ENCODE data around the gene NT5C. TPM values are rescaled to one million over a fixed set of nuclear protein-coding genes. Genes with fewer than 3 reads are reported as not detected.
A peak's percentile ranks its signal among the peaks of the same experiment; 100 is the strongest.

The NT5C gene
- total and polyA plus RNA-seq, 4 donors: 64.4 to 96.3 (median 78.3) TPM

DNA sequence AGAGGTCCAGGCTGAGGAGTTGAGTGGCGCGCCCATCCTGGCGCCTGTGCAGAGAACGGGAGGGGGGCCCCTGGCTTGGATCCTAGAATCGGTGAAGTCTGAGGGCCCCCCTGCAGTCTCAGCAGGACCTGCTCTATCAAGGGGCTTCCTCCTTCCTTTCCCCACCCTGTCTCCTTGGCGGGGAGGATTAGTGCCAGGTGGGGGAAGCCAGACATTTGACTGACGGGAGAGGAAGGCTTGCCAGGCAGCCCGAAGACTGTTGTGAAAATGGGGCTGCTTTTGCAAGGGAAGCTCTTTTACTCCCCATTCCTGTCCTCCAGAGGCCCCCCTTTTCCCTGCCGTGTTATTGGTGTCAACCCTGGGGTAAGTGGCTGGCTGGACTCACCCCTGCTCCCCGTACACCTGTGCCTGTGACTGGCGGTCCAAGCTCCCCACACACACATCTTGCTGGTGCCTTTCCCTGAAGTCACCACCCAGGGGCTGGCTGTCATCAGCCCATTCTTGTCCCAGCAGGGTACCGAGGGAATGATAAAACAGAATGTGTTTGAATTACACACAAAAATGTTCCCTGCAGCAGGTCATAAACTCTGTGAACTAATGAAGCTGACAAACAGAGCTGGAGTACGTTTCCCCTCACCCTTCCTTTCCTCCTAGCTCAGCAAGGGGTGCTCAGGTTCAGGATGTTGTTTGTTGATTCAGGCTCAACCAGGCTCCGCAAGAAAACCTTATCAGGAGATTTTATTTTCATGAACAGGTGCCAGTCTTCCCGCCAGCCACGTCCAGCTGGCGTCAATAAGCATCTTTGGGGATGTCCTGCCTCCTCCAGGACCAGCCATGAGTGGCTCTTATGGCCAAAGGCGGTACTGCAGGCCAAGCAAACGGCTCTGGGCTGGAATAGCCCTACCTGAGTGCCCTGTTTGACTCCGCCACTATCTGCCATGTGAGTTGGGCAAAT, 26.1 kb downstream of the NT5C start:
- Histone ChIP-seq H3K27me3 (ENCODE audit: control insufficient read depth in 3 of 3, insufficient read depth in 3 of 3, low read length in 2 of 3) (peaks cover 0 to 4% (median 0%) of the 10 kb centered on the region in 3 donors), H3K4me3 (no peak overlapping the region), H3K9ac (ENCODE audit: insufficient read depth in 1 of 2, low read length in 2 of 2) (no peak overlapping the region), H3K9me3 (ENCODE audit: control insufficient read depth in 4 of 4, insufficient read depth in 3 of 4, low read length in 3 of 4) (peaks cover 0 to under 1% (median 0%) of the 10 kb centered on the region in 4 donors), H3K36me3 (ENCODE audit: control insufficient read depth in 4 of 4, insufficient read depth in 4 of 4, low read length in 4 of 4) (peaks cover 0 to 16% (median 8%) of the 10 kb centered on the region in 4 donors), H3K4me1 (ENCODE audit: control insufficient read depth in 5 of 5, insufficient read depth in 5 of 5, low read length in 5 of 5) (peaks cover 0 to 9% (median 0%) of the 10 kb centered on the region in 5 donors), H3K27ac (ENCODE audit: low read depth in 1 of 2, low read length in 1 of 2) (peak overlapping the region in 1 of 2 donors; percentile 1)
- ATAC-seq (ENCODE audit: insufficient read depth, low FRiP score): peak; percentile 58
- TF ChIP-seq, protein P1, sequence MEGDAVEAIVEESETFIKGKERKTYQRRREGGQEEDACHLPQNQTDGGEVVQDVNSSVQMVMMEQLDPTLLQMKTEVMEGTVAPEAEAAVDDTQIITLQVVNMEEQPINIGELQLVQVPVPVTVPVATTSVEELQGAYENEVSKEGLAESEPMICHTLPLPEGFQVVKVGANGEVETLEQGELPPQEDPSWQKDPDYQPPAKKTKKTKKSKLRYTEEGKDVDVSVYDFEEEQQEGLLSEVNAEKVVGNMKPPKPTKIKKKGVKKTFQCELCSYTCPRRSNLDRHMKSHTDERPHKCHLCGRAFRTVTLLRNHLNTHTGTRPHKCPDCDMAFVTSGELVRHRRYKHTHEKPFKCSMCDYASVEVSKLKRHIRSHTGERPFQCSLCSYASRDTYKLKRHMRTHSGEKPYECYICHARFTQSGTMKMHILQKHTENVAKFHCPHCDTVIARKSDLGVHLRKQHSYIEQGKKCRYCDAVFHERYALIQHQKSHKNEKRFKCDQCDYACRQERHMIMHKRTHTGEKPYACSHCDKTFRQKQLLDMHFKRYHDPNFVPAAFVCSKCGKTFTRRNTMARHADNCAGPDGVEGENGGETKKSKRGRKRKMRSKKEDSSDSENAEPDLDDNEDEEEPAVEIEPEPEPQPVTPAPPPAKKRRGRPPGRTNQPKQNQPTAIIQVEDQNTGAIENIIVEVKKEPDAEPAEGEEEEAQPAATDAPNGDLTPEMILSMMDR (IDR thresholded peaks at IDR 0.05; ENCODE audit: control extremely low read depth, extremely low read depth): peak; percentile 45
- 56 to 64% methylated on average over 20 of the region's 20 CpGs for WGBS, 2 donors
- DNase-seq: no peak

DNA sequence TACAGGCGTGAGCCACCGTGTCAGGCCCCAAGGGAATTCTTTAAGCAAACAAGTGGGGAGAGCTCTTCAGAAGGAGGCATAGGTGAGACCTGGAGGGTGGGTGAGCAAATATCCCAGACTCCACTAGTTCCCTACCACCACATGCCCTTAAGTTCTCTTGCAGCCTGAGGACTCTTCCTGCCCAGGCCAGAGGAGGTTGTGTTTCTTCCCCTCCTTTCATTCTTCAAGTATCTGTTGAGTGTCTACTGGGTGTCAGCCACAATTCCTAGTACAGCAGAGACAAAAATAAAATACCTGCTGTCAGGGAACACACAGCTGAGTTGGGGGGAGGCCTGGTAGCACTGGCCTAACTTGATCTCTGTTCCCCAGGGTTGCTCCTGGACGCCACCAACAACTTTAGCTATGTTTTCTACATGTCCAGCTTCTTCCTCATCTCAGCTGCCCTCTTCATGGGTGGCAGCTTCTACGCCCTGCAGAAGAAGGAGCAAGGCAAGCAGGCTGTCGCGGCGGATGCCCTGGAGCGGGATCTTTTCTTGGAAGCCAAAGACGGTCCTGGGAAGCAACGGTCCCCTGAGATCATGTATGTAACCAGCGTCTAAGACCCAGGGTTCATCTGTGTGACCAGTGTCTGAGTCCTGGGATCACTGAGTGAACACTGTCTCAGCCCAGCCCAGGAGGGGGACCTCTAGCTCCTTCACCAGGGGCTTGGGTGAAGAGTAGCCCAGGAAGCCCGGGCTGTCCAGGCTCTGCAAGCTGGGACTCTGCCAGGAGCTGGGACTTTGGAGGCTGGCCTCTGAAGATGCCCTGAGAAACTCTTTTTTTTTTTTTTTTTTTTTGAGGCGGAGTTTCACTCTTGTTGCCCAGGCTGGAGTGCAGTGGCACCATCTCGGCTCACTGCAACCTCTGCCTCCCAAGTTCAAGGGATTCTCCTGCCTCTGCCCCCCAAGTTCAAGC, 27.7 kb downstream of the NT5C start:
- Histone ChIP-seq H3K4me1 (ENCODE audit: control insufficient read depth in 5 of 5, insufficient read depth in 5 of 5, low read length in 5 of 5) (peaks cover 0 to 7% (median 0%) of the 10 kb centered on the region in 5 donors), H3K27ac (ENCODE audit: low read depth in 1 of 2, low read length in 1 of 2) (peak overlapping the region in 1 of 2 donors; percentile 64), H3K9ac (ENCODE audit: insufficient read depth in 1 of 2, low read length in 2 of 2) (no peak overlapping the region), H3K4me3 (no peak overlapping the region), H3K9me3 (ENCODE audit: control insufficient read depth in 4 of 4, insufficient read depth in 3 of 4, low read length in 3 of 4) (peaks cover 0 to 6% (median 0%) of the 10 kb centered on the region in 4 donors), H3K27me3 (ENCODE audit: control insufficient read depth in 3 of 3, insufficient read depth in 3 of 3, low read length in 2 of 3) (peaks cover 0 to 3% (median 0%) of the 10 kb centered on the region in 3 donors), H3K36me3 (ENCODE audit: control insufficient read depth in 4 of 4, insufficient read depth in 4 of 4, low read length in 4 of 4) (peaks cover 0 to 20% (median 15%) of the 10 kb centered on the region in 4 donors)
- 82 to 91% methylated on average over 13 to 14 of the region's 14 CpGs for WGBS, 2 donors
- ATAC-seq (ENCODE audit: insufficient read depth, low FRiP score) (no peak), DNase-seq (no peak)
- TF ChIP-seq, protein P1 (IDR thresholded peaks at IDR 0.05; ENCODE audit: control extremely low read depth, extremely low read depth): no peak

DNA sequence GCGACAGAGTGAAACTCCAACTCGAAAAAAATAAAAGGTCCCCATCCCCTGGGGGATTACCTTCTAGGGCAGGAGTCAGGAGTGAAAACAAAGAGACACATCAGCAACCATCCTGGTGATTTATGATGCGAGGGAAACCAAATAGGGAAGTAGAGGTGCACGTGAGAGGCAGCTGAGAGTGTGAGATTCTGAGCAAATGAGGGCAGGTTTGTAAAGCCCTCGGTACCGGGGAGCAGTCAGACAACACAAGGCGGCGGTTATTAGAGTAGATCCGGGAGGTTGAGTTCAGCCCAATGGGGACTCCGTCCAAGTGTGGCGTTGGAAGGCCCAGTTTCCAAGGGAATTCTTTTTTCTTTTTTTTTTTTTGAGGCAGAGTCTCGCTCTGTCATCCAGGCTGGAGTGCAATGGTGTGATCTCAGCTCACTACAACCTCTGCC, 29.1 kb downstream of the NT5C start:
- TF ChIP-seq, protein P1 (IDR thresholded peaks at IDR 0.05; ENCODE audit: control extremely low read depth, extremely low read depth): no peak

More for the DNA sequence above, 29.1 kb downstream of the NT5C start:
- 38 to 66% methylated on average over 12 of the region's 12 CpGs for WGBS, 2 donors
- Histone ChIP-seq H3K9me3 (ENCODE audit: control insufficient read depth in 4 of 4, insufficient read depth in 3 of 4, low read length in 3 of 4) (peaks cover 0 to 6% (median 0%) of the 10 kb centered on the region in 4 donors), H3K27me3 (ENCODE audit: control insufficient read depth in 3 of 3, insufficient read depth in 3 of 3, low read length in 2 of 3) (no peaks in the 10 kb centered on the region), H3K27ac (ENCODE audit: low read depth in 1 of 2, low read length in 1 of 2) (no peak overlapping the region), H3K4me1 (ENCODE audit: control insufficient read depth in 5 of 5, insufficient read depth in 5 of 5, low read length in 5 of 5) (peaks cover 0 to 4% (median 0%) of the 10 kb centered on the region in 5 donors), H3K4me3 (no peak overlapping the region), H3K36me3 (ENCODE audit: control insufficient read depth in 4 of 4, insufficient read depth in 4 of 4, low read length in 4 of 4) (peaks cover 0 to 28% (median 19%) of the 10 kb centered on the region in 4 donors), H3K9ac (ENCODE audit: insufficient read depth in 1 of 2, low read length in 2 of 2) (no peak overlapping the region)
- DNase-seq (no peak), ATAC-seq (ENCODE audit: insufficient read depth, low FRiP score) (no peak)
